BJ (cell line): Measurements from ENCODE around the gene C17orf75. TPM values are rescaled to one million over a fixed set of nuclear protein-coding genes. Genes with fewer than 3 reads are reported as not detected.

ENCODE experiments used
- CTCF ChIA-PET: fragments of 350-600 bp; formaldehyde crosslinking; extraction: SDS; loops from one replicate; lab custom pipeline; 2021; ENCODE audit warnings: antibody characterized with exemption, inconsistent platforms; lab: Yijun Ruan, JAX
- POLR2A ChIA-PET: fragments of 300-600 bp; sonication (Branson Sonifier 250); formaldehyde crosslinking; extraction: SDS; loops from one replicate; lab custom pipeline; 2021; ENCODE audit warnings: antibody characterized with exemption; lab: Charles Lee
- DNase-seq: peaks from one replicate; pipeline ENCODE4 v3.0.0-alpha.2; 2011; ENCODE audit warnings: low read depth
- H3K27me3 ChIP-seq: 2 replicates; pipeline ENCODE4 v1.6.0; 2011; ENCODE audit warnings: low read length; ENCODE audit not compliant: control insufficient read depth, insufficient read depth
- H3K36me3 ChIP-seq: 2 replicates; pipeline ENCODE4 v1.5.1; 2011; ENCODE audit warnings: low read length; ENCODE audit not compliant: control insufficient read depth, insufficient read depth
- H3K4me3 ChIP-seq: 2 replicates; pipeline ENCODE4 v1.5.1; 2011; ENCODE audit warnings: low read depth, mild to moderate bottlenecking, control low read depth, low read length
- polyA plus RNA-seq: library from polyadenylated mRNA; depleted of rRNA; stranded (reverse); fragments of >200 nt; gene quantifications from 2 replicates; pipeline ENCODE4 v1.2.3, GENCODE V29; 2011
- TF ChIP-seq, protein P1 (sequence below): IDR thresholded peaks from 2 replicates; pipeline ENCODE4 v1.5.1; 2011; ENCODE audit warnings: low read depth, mild to moderate bottlenecking, control low read depth, inconsistent platforms, low read length, moderate library complexity; ENCODE audit not compliant: insufficient read depth

The C17orf75 gene
- polyA plus RNA-seq, 1 experiment: 9.6 TPM

DNA sequence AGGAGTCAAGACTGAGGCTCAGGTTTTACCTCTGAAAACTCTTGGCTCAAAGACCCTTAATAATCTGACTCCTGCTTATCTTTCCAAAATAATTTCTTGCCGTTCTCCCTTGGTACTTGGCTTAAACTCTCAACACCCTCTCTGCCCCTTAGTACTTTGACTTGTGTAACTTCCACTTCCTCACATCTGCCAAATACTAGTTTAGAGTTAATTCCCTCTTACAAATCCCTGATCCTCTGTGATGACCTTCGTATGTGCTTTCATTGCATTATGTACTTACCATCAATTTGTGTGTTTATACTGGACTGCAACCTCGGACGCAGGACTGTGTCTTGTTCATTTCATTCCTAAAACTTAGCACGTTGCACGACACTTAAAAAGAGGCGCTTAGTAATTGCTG lies 43.1 kb upstream of the C17orf75 start:
- CTCF ChIA-PET: interaction anchor here (1.9 kb wide), 1 partner anchor 13 kb away, joined by 6 read pairs; no protein-coding TSS in a partner anchor
- no peak for DNase-seq
- POLR2A ChIA-PET: no interaction called here
- Histone ChIP-seq H3K36me3 (peaks cover 1% of the 10 kb centered on the region), H3K27me3 (no peaks in the 10 kb centered on the region), H3K4me3 (no peak overlapping the region)
- TF ChIP-seq, protein P1, sequence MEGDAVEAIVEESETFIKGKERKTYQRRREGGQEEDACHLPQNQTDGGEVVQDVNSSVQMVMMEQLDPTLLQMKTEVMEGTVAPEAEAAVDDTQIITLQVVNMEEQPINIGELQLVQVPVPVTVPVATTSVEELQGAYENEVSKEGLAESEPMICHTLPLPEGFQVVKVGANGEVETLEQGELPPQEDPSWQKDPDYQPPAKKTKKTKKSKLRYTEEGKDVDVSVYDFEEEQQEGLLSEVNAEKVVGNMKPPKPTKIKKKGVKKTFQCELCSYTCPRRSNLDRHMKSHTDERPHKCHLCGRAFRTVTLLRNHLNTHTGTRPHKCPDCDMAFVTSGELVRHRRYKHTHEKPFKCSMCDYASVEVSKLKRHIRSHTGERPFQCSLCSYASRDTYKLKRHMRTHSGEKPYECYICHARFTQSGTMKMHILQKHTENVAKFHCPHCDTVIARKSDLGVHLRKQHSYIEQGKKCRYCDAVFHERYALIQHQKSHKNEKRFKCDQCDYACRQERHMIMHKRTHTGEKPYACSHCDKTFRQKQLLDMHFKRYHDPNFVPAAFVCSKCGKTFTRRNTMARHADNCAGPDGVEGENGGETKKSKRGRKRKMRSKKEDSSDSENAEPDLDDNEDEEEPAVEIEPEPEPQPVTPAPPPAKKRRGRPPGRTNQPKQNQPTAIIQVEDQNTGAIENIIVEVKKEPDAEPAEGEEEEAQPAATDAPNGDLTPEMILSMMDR: no peak

DNA sequence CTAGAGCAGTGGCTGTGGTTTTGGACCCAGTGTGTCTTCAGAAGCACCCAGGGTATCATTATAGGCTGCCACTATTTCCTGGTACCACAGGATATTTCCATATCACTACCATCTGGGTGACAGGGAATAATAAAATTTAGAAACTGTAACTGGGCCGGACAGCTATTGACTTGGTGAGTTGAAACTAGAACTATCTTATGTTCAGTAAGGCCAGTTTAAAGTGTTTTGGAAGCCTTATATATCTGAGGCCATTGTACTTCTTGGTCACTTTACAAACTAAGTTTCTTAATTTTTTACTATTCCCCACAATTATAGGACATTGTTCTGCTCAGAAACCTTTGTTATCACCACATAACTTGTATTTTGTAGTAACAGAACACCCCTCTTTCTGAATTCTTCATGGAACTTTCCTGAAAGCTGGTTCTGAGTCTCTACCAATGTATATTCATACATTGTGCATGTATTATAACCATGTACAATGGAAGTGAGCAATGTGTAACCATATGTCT lies 42.0 kb upstream of the C17orf75 start:
- Histone ChIP-seq H3K36me3 (peaks cover 1% of the 10 kb centered on the region), H3K4me3 (no peak overlapping the region), H3K27me3 (no peaks in the 10 kb centered on the region)
- POLR2A ChIA-PET: no interaction called here
- TF ChIP-seq, protein P1: no peak
- no peak for DNase-seq
- CTCF ChIA-PET: interaction anchor here (0.6 kb wide), 1 partner anchor 27 kb away, joined by 5 read pairs; no protein-coding TSS in a partner anchor

DNA sequence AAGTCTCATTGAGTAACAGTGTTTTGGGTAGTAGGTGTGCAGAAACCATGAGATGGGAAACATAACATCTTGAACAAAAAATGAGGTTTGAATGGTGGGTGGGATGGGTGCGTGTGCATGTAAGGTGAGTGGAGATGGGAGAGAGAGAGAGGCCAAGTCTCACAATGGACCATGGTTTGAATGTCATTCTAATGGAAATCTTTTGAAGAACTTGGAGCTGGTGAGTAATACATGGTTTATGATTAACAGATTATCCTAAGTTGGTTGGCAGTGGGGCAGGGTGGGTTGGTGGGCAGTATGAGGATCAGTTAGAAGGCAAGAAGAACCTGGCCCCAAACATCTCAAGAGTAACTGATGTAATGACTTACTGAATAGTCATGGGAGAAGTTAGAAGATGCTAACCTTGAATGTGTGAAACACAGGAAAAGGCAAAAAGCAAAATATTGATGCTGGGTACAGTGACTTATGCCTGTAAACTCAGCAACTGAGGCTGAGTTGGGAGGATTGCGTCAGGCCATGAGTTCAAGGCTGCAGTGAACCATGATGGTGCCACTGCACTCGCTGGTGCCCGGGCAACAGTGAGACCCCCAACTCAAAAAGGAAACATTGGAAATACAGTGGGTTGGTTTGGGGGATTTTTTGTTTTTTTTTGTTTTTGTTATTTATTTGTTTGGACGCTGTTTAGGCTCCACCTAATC lies 40.7 kb upstream of the C17orf75 start:
- Histone ChIP-seq H3K36me3 (peaks cover 1% of the 10 kb centered on the region), H3K27me3 (no peaks in the 10 kb centered on the region), H3K4me3 (no peak overlapping the region)
- no peak for DNase-seq
- ChIA-PET POLR2A (no interaction called here), CTCF (no interaction called here)
- TF ChIP-seq, protein P1: no peak

DNA sequence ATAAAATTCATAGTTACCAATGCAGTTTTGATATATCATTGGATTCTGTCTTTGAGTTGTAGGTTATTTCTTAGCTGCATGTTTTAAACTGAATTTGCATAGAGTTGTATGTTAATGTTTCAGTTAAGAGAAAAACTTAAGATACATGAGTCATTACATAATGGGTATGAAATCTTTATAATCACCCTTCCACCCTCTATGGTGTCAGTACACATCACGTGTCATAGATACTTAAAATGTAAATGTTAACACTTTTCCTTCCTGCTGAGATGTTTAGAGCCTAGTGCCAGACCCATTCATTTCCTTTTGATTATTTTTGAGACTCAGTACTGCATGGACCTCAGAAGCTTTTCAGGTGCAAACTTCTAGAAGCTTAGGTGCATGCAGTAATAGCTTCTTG lies 28.5 kb upstream of the C17orf75 start:
- no peaks in the 10 kb centered on the region for H3K27me3 ChIP-seq
- peaks cover 17% of the 10 kb centered on the region for H3K36me3 ChIP-seq
- H3K4me3 ChIP-seq: no peak overlapping the region
- TF ChIP-seq, protein P1: no peak
- DNase-seq: no peak
- ChIA-PET CTCF (interaction anchor here (0.8 kb wide), 1 partner anchor 39 kb away, joined by 3 read pairs; no protein-coding TSS in a partner anchor), POLR2A (no interaction called here)

DNA sequence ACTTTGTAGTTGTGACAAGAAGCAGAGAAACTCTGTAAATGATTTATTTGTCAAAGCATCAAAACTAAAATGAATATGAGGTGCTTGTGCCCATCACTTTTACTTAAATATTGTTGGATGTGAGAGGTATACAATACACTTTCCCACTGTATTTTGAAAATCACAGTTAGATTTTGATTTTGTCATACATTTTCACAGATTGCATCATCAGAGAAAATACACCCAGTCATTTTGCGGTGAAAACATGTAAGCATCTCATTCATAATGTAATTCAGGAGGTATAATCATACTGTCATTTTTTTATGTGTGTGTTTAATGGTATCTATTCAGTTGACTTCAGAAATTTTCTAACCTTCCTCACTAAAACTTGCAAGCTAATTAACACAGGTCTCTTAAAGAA lies 19.3 kb upstream of the C17orf75 start:
- ChIA-PET CTCF (no interaction called here), POLR2A (interaction anchor here (0.7 kb wide), 1 partner anchor 11 kb away, joined by 5 read pairs; no protein-coding TSS in a partner anchor)
- DNase-seq: no peak
- no peak overlapping the region for H3K4me3 ChIP-seq
- peaks cover 23% of the 10 kb centered on the region for H3K36me3 ChIP-seq
- TF ChIP-seq, protein P1: no peak
- H3K27me3 ChIP-seq: no peaks in the 10 kb centered on the region
